WTC11 (cell line): ENCODE measurements around the gene IFRD2.

Experiments
- CTCF ChIP-seq: fragments of 200-600 bp; IDR thresholded peaks from 2 replicates; pipeline ENCODE4 v1.8.0; 2022; ENCODE audit warnings: antibody characterized with exemption
- GABPB1 ChIP-seq: sonication (generic); formaldehyde crosslinking; IDR thresholded peaks from 2 replicates; pipeline ENCODE4 v1.8.1; 2023; ENCODE audit warnings: mild to moderate bottlenecking, missing genetic modification reagents
- NR3C1 ChIP-seq: sonication (generic); formaldehyde crosslinking; conservative IDR thresholded peaks from 2 replicates; pipeline ENCODE4 v1.8.1; 2023; ENCODE audit warnings: low read depth, mild to moderate bottlenecking, missing genetic modification reagents
- RELA ChIP-seq: sonication (generic); formaldehyde crosslinking; IDR thresholded peaks from 2 replicates; pipeline ENCODE4 v1.8.1; 2022; ENCODE audit warnings: missing genetic modification reagents, mild to moderate bottlenecking, borderline replicate concordance
- STAT6 ChIP-seq: sonication (generic); formaldehyde crosslinking; conservative IDR thresholded peaks from 2 replicates; pipeline ENCODE4 v1.8.1; 2023; ENCODE audit warnings: mild to moderate bottlenecking, low read depth, missing genetic modification reagents, moderate library complexity
- TP53 ChIP-seq: sonication (generic); formaldehyde crosslinking; IDR thresholded peaks from 2 replicates; pipeline ENCODE4 v1.8.1; 2023; ENCODE audit warnings: mild to moderate bottlenecking, missing genetic modification reagents
- USF2 ChIP-seq: sonication (generic); formaldehyde crosslinking; IDR thresholded peaks from 2 replicates; pipeline ENCODE4 v1.8.1; 2023; ENCODE audit warnings: mild to moderate bottlenecking, missing genetic modification reagents, moderate library complexity

GRCh38 chr3:50294089-50294488 lies 1.9 kb upstream of the IFRD2 start:
- TF ChIP-seq TP53 (no peak), GABPB1 (CRISPR knock-in tag) (no peak), NR3C1 (CRISPR knock-in tag) (no peak), RELA (no peak), STAT6 (CRISPR knock-in tag) (no peak), USF2 (no peak), CTCF (no peak)
